Esophagus squamous epithelium (tissue), 4 donors: ENCODE measurements around the gene PCDHGC3.

Experiments
- CTCF ChIP-seq, 6 experiments: fragments of 450-650 bp in 4 of 6; fragments of 200-600 bp in 2 of 6; sonication (generic) in 2 of 6; IDR thresholded peaks; one replicate each; pipeline ENCODE4 v1.5.1; 2016 to 2019; ENCODE audit warnings: antibody characterized with exemption in 6 of 6, mild to moderate bottlenecking in 4 of 6, moderate library complexity in 4 of 6
- POLR2A ChIP-seq, 4 donors: fragments of 450-650 bp; IDR thresholded peaks; one replicate each; pipeline ENCODE4 v1.6.1; 2017; ENCODE audit warnings: antibody characterized with exemption in 4 of 4, mild to moderate bottlenecking in 4 of 4, moderate library complexity in 3 of 4

- TF ChIP-seq POLR2A (IDR thresholded peaks at IDR 0.05) (peak in 2 of 4 donors; percentile 31 to 46), CTCF (IDR thresholded peaks at IDR 0.05) (no peak)
Measured at GRCh38 chr5:141508798-141509611, 33.2 kb downstream of the PCDHGC3 start.
